A549 (cell line): ENCODE results near the gene PRKAB2. TPM values are rescaled to one million over a fixed set of nuclear protein-coding genes. Genes with fewer than 3 reads are reported as not detected.
"Not testable (repeated sequence)": the region's sequence is repeated elsewhere in the genome, so short reads cannot be mapped to it uniquely, and the experiment has no call there.

Experiments
- ATAC-seq, 2 experiments: fragments of 200-7000 bp in 1 of 2; fragments of >200 bp in 1 of 2; cut with Nextera tagmentation in 1 of 2; cut with Tn5 transposase in 1 of 2; 3 replicates each; pipeline versions ENCODE4 v1.8.0 to v1.9.1; 2018 to 2020; ENCODE audit warnings: mild to moderate bottlenecking in 1 of 2, moderate library complexity in 1 of 2
- CTCF ChIA-PET: fragments of 300-600 bp; sonication (Branson Sonifier 250); formaldehyde crosslinking; extraction: SDS; loops from one replicate; lab custom pipeline; 2021; ENCODE audit warnings: antibody characterized with exemption, inconsistent platforms; lab: Yijun Ruan, JAX
- POLR2A ChIA-PET: fragments of 350-600 bp; formaldehyde crosslinking; extraction: SDS; loops from one replicate; lab custom pipeline; 2021; ENCODE audit warnings: antibody characterized with exemption, inconsistent platforms; lab: Yijun Ruan, JAX
- DNase-seq, 2 experiments: peaks; one replicate each; pipeline versions ENCODE4 v3.0.0 to v3.0.0-alpha.2; 2011 to 2016; ENCODE audit warnings: low read depth in 1 of 2, low spot score in 1 of 2
- FAIRE-seq: peaks from 2 replicates; lab custom pipeline; 2011; peaks lifted over from hg19 to GRCh38; lab: Jason Lieb, UNC
- H3K27ac ChIP-seq, 2 experiments: fragments of >200 bp; sonication (Bioruptor Twin); formaldehyde crosslinking; 3 replicates each; pipeline ENCODE4 v1.5.1; 2016 to 2017
- H3K4me1 ChIP-seq: fragments of >200 bp; sonication (Bioruptor Twin); formaldehyde crosslinking; 3 replicates; pipeline ENCODE4 v1.6.1; 2016
- H3K4me2 ChIP-seq: fragments of >200 bp; sonication (Bioruptor Twin); formaldehyde crosslinking; 3 replicates; pipeline ENCODE4 v1.6.1; 2016
- H3K4me3 ChIP-seq: fragments of >200 bp; sonication (Bioruptor Twin); formaldehyde crosslinking; 3 replicates; pipeline ENCODE4 v1.5.1; 2016
- H3K9me3 ChIP-seq: fragments of >200 bp; sonication (Bioruptor Twin); formaldehyde crosslinking; 3 replicates; pipeline ENCODE4 v1.6.1; 2016
- CBX8 ChIP-seq: fragments of 200-600 bp; sonication (generic); IDR thresholded peaks from 2 replicates; pipeline ENCODE4 v1.6.1; 2016
- CEBPB ChIP-seq, 2 experiments: fragments of >200 bp in 1 of 2; sonication (Bioruptor Twin) in 1 of 2; formaldehyde crosslinking in 1 of 2; IDR thresholded peaks; 2 replicates each; pipeline ENCODE4 v1.6.1; 2012 to 2016
- CHD4 ChIP-seq: fragments of 200-600 bp; sonication (generic); IDR thresholded peaks from 2 replicates; pipeline ENCODE4 v1.6.1; 2016; ENCODE audit warnings: antibody characterized with exemption, mild to moderate bottlenecking, borderline replicate concordance
- ESRRA ChIP-seq: fragments of 150-350 bp; IDR thresholded peaks from 2 replicates; pipeline ENCODE4 v1.6.1; 2014; ENCODE audit warnings: mild to moderate bottlenecking, low read length, borderline replicate concordance
- HEYL ChIP-seq: fragments of 250-450 bp; sonication (Bioruptor Pico); IDR thresholded peaks from 2 replicates; pipeline ENCODE4 v1.8.0; 2021; ENCODE audit warnings: mild to moderate bottlenecking, moderate library complexity
- JUN ChIP-seq, 2 experiments: fragments of >200 bp; sonication (Bioruptor Twin); formaldehyde crosslinking; IDR thresholded peaks; 2 replicates in 1 of 2; 3 replicates in 1 of 2; pipeline ENCODE4 v1.6.1; 2016 to 2017
- JUNB ChIP-seq: fragments of >200 bp; sonication (Bioruptor Twin); formaldehyde crosslinking; IDR thresholded peaks from 2 replicates; pipeline ENCODE4 v1.6.1; 2016
- KDM1A ChIP-seq: fragments of 200-600 bp; sonication (generic); IDR thresholded peaks from 2 replicates; pipeline ENCODE4 v1.6.1; 2016; ENCODE audit warnings: low read depth, mild to moderate bottlenecking
- MAFK ChIP-seq: fragments of 450-650 bp; IDR thresholded peaks from 2 replicates; pipeline ENCODE4 v1.6.1; 2014; ENCODE audit not compliant: partially characterized antibody
- MAZ ChIP-seq: fragments of 150-350 bp; IDR thresholded peaks from 2 replicates; pipeline ENCODE4 v1.6.1; 2014; ENCODE audit warnings: antibody characterized with exemption, low read depth, low read length, borderline replicate concordance
- NFE2L2 ChIP-seq: fragments of 150-350 bp; conservative IDR thresholded peaks from 2 replicates; pipeline ENCODE4 v1.6.1; 2014; ENCODE audit warnings: low read length
- NR3C1 ChIP-seq: fragments of >200 bp; sonication (Bioruptor Twin); formaldehyde crosslinking; IDR thresholded peaks from 3 replicates; pipeline ENCODE4 v1.6.1; 2017
- PHF8 ChIP-seq: fragments of 200-600 bp; sonication (generic); IDR thresholded peaks from 2 replicates; pipeline ENCODE4 v1.6.1; 2016; ENCODE audit warnings: low read depth, mild to moderate bottlenecking, antibody characterized with exemption, moderate library complexity, borderline replicate concordance
- POLR2AphosphoS2 ChIP-seq: conservative IDR thresholded peaks from 2 replicates; pipeline ENCODE4 v1.6.1; 2012; ENCODE audit warnings: low read length, improper control_type of control experiment, inconsistent platforms
- RAD21 ChIP-seq, 2 experiments: fragments of >200 bp in 1 of 2; sonication (Bioruptor Twin) in 1 of 2; formaldehyde crosslinking in 1 of 2; IDR thresholded peaks in 1 of 2; conservative IDR thresholded peaks in 1 of 2; 2 replicates in 1 of 2; 3 replicates in 1 of 2; pipeline ENCODE4 v1.6.1; 2012 to 2018; ENCODE audit warnings: inconsistent platforms in 1 of 2
- RFX5 ChIP-seq: fragments of 450-650 bp; IDR thresholded peaks from 2 replicates; pipeline ENCODE4 v1.7.1; 2014; ENCODE audit warnings: antibody characterized with exemption, mild to moderate bottlenecking, moderate library complexity
- RNF2 ChIP-seq: fragments of 200-600 bp; sonication (generic); IDR thresholded peaks from 2 replicates; pipeline ENCODE4 v1.6.1; 2016; ENCODE audit warnings: low read depth, mild to moderate bottlenecking, antibody characterized with exemption, moderate library complexity, borderline replicate concordance
- ZNF302 ChIP-seq: fragments of 250-450 bp; sonication (Bioruptor Pico); IDR thresholded peaks from 2 replicates; pipeline ENCODE4 v1.9.0; 2021; ENCODE audit warnings: inconsistent platforms, mild to moderate bottlenecking, moderate library complexity
- ZSCAN20 ChIP-seq: fragments of 250-450 bp; sonication (Bioruptor Pico); IDR thresholded peaks from 2 replicates; pipeline ENCODE4 v1.8.0; 2022; ENCODE audit warnings: mild to moderate bottlenecking, moderate library complexity
- WGBS: methylation state at CpG from one replicate; pipeline ENCODE4 v1.1.6; 2017; ENCODE audit errors: missing lambda C conversion rate; 5-methylcytosine and 5-hydroxymethylcytosine counted together
- polyA plus RNA-seq, 4 experiments: library from polyadenylated mRNA; depleted of rRNA in 3 of 4; stranded (reverse); fragments of >200 nt; fragmentation: RNase III in 1 of 4; extraction: RNeasy Plus Mini Kit Qiagen cat#74134 plus additional on column Dnase treatment in 1 of 4; gene quantifications; 2 replicates in 3 of 4; 3 replicates in 1 of 4; pipeline ENCODE4 v1.2.3, GENCODE V29; 2011 to 2017
- TF ChIP-seq, protein P1 (sequence below): fragments of 250-450 bp; sonication (Bioruptor Pico); IDR thresholded peaks from 2 replicates; pipeline ENCODE4 v1.5.0; 2021; ENCODE audit warnings: mild to moderate bottlenecking, moderate library complexity, borderline replicate concordance
- TF ChIP-seq, protein P2 (sequence below): fragments of >200 bp; sonication (Bioruptor Twin); formaldehyde crosslinking; IDR thresholded peaks from 3 replicates; pipeline ENCODE4 v1.5.1; 2016
- TF ChIP-seq, protein P3 (sequence below): fragments of 450-650 bp; IDR thresholded peaks from 2 replicates; pipeline ENCODE4 v1.6.1; 2014; ENCODE audit warnings: antibody characterized with exemption

Gene PRKAB2
- polyA plus RNA-seq, 2 of the 4 experiments (the other 2 are of a cell fraction): 11.4 to 22.4 TPM

DNA sequence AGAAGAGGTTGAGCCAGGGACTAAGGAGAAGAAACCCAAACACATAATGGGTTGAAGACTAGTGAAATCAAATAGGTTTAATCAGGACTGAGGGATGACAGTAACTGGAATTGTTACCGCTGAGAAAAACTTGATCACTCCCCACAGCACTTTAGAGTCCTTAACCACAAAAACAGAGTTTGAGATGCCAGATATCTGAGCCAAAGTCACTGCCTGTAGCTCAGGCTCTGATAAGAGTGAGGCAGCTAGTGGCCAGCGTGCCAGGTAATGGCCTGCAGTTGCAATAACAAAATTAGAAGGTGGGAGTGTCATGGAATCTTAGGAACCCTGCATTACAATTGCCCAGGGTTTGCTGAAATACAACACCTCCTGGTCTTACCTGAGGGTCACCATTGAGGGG, 48.0 kb downstream of the PRKAB2 start (continued):
- TF ChIP-seq, protein P1, sequence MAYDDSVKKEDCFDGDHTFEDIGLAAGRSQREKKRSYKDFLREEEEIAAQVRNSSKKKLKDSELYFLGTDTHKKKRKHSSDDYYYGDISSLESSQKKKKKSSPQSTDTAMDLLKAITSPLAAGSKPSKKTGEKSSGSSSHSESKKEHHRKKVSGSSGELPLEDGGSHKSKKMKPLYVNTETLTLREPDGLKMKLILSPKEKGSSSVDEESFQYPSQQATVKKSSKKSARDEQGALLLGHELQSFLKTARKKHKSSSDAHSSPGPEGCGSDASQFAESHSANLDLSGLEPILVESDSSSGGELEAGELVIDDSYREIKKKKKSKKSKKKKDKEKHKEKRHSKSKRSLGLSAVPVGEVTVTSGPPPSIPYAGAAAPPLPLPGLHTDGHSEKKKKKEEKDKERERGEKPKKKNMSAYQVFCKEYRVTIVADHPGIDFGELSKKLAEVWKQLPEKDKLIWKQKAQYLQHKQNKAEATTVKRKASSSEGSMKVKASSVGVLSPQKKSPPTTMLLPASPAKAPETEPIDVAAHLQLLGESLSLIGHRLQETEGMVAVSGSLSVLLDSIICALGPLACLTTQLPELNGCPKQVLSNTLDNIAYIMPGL (CRISPR knock-in tag): no peak
- TF ChIP-seq POLR2AphosphoS2: no peak
- no peak for TF ChIP-seq CEBPB (IDR thresholded peaks at IDR 0.05)

DNA sequence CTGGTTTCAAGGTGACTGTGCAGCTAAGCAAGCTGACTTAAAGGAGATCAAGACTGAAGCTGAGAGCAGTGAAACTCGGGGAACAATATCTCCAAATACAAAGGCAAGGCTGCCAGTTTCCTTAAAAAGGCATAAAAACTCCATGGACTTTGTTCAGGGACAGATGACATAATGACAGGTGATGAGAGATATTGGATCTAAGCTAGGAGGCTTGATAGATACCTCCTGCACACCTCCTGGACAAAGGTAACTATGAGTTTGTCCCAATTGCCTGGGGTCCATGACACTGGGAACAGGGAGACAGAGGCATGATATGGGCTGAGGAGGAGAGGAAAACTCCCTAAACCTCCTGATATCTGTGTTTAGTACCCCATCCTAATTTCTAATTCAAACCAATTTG, 55.2 kb downstream of the PRKAB2 start:
- no peak for FAIRE-seq
- no peak for DNase-seq
- no peak overlapping the region for H3K4me2 ChIP-seq
- ChIA-PET CTCF (interaction anchor here (1.5 kb wide), 1 partner anchor 125 kb away, joined by 3 read pairs; the partner anchor contains the start of gene CHD1L), POLR2A (no interaction called here)
- no peak for ATAC-seq
- no peaks in the 10 kb centered on the region for H3K4me1 ChIP-seq
- H3K27ac ChIP-seq: no peak overlapping the region
- 0% methylated on average over 1 of the region's 1 CpG for WGBS
- no peak overlapping the region for H3K4me3 ChIP-seq
- H3K9me3 ChIP-seq: no peaks in the 10 kb centered on the region
- TF ChIP-seq NR3C1: no peak
- TF ChIP-seq CHD4: no peak
- TF ChIP-seq HEYL: no peak
- TF ChIP-seq JUN (IDR thresholded peaks at IDR 0.05): no peak
- no peak for TF ChIP-seq MAFK
- TF ChIP-seq, protein P2, sequence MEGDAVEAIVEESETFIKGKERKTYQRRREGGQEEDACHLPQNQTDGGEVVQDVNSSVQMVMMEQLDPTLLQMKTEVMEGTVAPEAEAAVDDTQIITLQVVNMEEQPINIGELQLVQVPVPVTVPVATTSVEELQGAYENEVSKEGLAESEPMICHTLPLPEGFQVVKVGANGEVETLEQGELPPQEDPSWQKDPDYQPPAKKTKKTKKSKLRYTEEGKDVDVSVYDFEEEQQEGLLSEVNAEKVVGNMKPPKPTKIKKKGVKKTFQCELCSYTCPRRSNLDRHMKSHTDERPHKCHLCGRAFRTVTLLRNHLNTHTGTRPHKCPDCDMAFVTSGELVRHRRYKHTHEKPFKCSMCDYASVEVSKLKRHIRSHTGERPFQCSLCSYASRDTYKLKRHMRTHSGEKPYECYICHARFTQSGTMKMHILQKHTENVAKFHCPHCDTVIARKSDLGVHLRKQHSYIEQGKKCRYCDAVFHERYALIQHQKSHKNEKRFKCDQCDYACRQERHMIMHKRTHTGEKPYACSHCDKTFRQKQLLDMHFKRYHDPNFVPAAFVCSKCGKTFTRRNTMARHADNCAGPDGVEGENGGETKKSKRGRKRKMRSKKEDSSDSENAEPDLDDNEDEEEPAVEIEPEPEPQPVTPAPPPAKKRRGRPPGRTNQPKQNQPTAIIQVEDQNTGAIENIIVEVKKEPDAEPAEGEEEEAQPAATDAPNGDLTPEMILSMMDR: no peak
- no peak for TF ChIP-seq RAD21 (conservative IDR thresholded peaks at IDR 0.05 in 1 of 2, IDR thresholded peaks at IDR 0.05 in 1 of 2)
- TF ChIP-seq, protein P3, sequence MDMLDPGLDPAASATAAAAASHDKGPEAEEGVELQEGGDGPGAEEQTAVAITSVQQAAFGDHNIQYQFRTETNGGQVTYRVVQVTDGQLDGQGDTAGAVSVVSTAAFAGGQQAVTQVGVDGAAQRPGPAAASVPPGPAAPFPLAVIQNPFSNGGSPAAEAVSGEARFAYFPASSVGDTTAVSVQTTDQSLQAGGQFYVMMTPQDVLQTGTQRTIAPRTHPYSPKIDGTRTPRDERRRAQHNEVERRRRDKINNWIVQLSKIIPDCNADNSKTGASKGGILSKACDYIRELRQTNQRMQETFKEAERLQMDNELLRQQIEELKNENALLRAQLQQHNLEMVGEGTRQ: no peak
- no peak for TF ChIP-seq PHF8
- TF ChIP-seq NFE2L2: no peak
- no peak for TF ChIP-seq MAZ
- no peak for TF ChIP-seq JUNB
- no peak for TF ChIP-seq RNF2
- TF ChIP-seq CBX8: no peak
- TF ChIP-seq ZNF302 (CRISPR knock-in tag): no peak

DNA sequence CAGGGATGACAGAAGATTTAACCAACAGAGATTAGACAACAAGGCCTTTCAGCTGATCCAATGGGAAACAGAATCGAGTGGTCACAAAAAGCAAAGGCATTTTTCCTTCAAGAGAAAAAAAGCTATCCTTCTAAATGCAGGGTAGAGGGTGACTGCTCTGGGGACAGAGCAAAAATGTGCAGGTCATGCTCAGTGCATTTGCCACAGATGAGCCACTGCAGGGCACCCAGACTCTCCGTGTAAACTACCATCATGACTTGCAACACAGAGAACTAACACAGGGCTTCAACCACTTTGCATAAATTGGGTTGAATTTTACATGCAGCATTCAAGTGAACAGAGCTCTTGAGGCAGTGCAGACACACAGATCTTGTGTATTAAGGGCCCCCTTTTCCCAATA, 56.8 kb downstream of the PRKAB2 start:
- ChIA-PET CTCF (no interaction called here), POLR2A (no interaction called here)
- H3K4me1 ChIP-seq: no peaks in the 10 kb centered on the region
- ATAC-seq (no peak), FAIRE-seq (no peak), DNase-seq (no peak)
- H3K27ac ChIP-seq: no peak overlapping the region
- no peaks in the 10 kb centered on the region for H3K9me3 ChIP-seq
- WGBS: 3% methylated on average over 2 of the region's 2 CpGs
- H3K4me3 ChIP-seq: no peak overlapping the region
- H3K4me2 ChIP-seq: no peak overlapping the region
- TF ChIP-seq RFX5: no peak
- no peak for TF ChIP-seq KDM1A
- no peak for TF ChIP-seq ZSCAN20
- no peak for TF ChIP-seq POLR2AphosphoS2
- TF ChIP-seq ESRRA: no peak

DNA sequence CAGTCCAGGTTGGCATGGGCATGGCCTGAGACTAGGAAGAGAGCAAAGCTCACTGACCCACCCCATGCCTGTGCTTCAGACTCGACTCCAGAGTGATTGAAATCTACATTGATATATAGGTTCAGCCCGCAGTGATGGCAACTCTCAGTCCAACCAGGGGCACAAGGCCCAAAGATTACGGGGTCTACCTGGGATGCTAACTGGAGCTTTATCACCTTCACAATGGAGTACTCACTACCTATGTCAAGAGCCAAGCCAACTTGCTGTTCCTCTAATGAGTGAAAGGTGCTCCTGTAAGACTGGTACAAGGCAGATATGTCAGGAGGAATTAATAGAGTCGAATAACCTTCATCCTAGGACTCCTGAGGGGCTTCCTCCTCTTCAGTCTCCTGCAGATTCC, 57.2 kb downstream of the PRKAB2 start:
- 15% methylated on average over 3 of the region's 4 CpGs for WGBS
- H3K4me1 ChIP-seq, H3K27ac ChIP-seq, H3K4me3 ChIP-seq, CTCF ChIA-PET, POLR2A ChIA-PET, DNase-seq, H3K9me3 ChIP-seq, H3K4me2 ChIP-seq, FAIRE-seq, ATAC-seq: not testable (repeated sequence)

DNA sequence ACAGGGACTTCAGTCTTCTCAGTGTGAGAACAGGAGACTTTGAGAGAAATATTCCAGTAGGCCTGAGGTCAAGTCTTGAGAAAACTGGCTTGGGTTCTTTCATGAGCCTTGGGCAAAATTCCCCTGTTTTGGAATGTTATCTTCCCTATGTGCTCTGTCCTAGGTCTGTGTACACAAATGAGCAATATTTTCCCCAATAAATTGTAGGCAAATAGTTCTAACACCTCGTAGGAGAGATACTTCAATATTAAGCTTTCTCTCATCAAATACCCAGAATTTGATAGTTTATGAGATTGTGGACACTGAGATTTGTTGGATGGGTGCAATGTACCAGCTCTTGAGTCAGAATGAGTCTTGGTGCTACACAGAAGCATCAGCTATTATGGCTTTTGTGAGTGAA, 57.9 kb downstream of the PRKAB2 start:
- ATAC-seq, DNase-seq, CTCF ChIA-PET, H3K4me3 ChIP-seq, H3K9me3 ChIP-seq, FAIRE-seq, H3K4me1 ChIP-seq, POLR2A ChIA-PET, H3K27ac ChIP-seq, H3K4me2 ChIP-seq: not testable (repeated sequence)
- 0% methylated on average over 1 of the region's 1 CpG for WGBS
